Kidney (tissue), 14 donors: Measurements from ENCODE around the gene SUPT4H1. TPM values are rescaled to one million over a fixed set of nuclear protein-coding genes. Genes with fewer than 3 reads are reported as not detected.

Experiments
- DNase-seq, 5 donors: peaks; one replicate each; pipeline ENCODE4 v3.0.0-alpha.2; 2013 to 2020
- FAIRE-seq: peaks from 2 replicates; lab custom pipeline; 2012; peaks lifted over from hg19 to GRCh38; lab: Jason Lieb, UNC
- H3K27ac ChIP-seq, 2 donors: one replicate each; pipeline ENCODE4 v1.7.0; 2013; ENCODE audit warnings: low read depth in 2 of 2, low read length in 2 of 2, inconsistent platforms in 1 of 2
- H3K27me3 ChIP-seq: one replicate; pipeline ENCODE4 v1.7.1; 2013; ENCODE audit warnings: low read length, inconsistent platforms; ENCODE audit not compliant: control insufficient read depth, insufficient read depth
- H3K36me3 ChIP-seq, 3 donors: one replicate each; pipeline versions ENCODE4 v1.7.0 to v1.7.1; 2013; ENCODE audit warnings: low read length in 3 of 3, control low read depth in 1 of 3, inconsistent platforms in 1 of 3; ENCODE audit not compliant: insufficient read depth in 3 of 3, control insufficient read depth in 2 of 3
- H3K4me1 ChIP-seq, 3 donors: one replicate each; pipeline versions ENCODE4 v1.7.0 to v1.7.1; 2013; ENCODE audit warnings: low read length in 3 of 3, inconsistent platforms in 1 of 3, low read depth in 1 of 3; ENCODE audit not compliant: control insufficient read depth in 2 of 3, insufficient read depth in 2 of 3
- H3K4me3 ChIP-seq, 3 donors: one replicate each; pipeline versions ENCODE4 v1.7.0 to v1.8.1; 2013; ENCODE audit warnings: low read length in 3 of 3, control low read depth in 1 of 3, inconsistent platforms in 1 of 3
- H3K9ac ChIP-seq, 3 donors: one replicate each; pipeline versions ENCODE4 v1.7.0 to v1.7.1; 2013; ENCODE audit warnings: low read length in 3 of 3, control low read depth in 1 of 3, inconsistent platforms in 1 of 3
- H3K9me3 ChIP-seq, 3 donors: one replicate each; pipeline versions ENCODE4 v1.7.0 to v1.7.1; 2013; ENCODE audit warnings: low read length in 3 of 3, control low read depth in 1 of 3, inconsistent platforms in 1 of 3; ENCODE audit not compliant: control insufficient read depth in 2 of 3, insufficient read depth in 1 of 3
- intact Hi-C: fragments of 100-400 bp; cut with DNase I; formaldehyde crosslinking; loops from one replicate; pipeline ENCODE4 v1.11.1; 2022
- polyA plus RNA-seq: library from polyadenylated mRNA; stranded (reverse); fragments of 350-450 nt; fragmentation: Illumina TruSeq; extraction: RNeasy Lipid Tissue Mini Kit (QIAGEN cat#74804); gene quantifications from one replicate; pipeline ENCODE4 v1.2.3, GENCODE V29; 2014; ENCODE audit warnings: low read depth, low replicate concordance; ENCODE audit not compliant: insufficient read depth
- total RNA-seq: library from RNA; stranded (reverse); fragmentation: NEBNext Ultra II Directional; extraction: Animal tissue kit (Norgen Biotek cat#: 25700); gene quantifications from one replicate; pipeline ENCODE4 v1.2.1, GENCODE V29; 2021
- TF ChIP-seq, protein P1 (sequence below): IDR thresholded peaks from 3 replicates; pipeline ENCODE4 v1.5.1; 2012; ENCODE audit warnings: mild to moderate bottlenecking, moderate library complexity, borderline replicate concordance; ENCODE audit not compliant: insufficient read depth; ENCODE audit errors: extremely low read depth
- donor health status: control.
- donor health status: control.
- donor health status: control.
- donor health status: control.
- donor health status: control.
- donor health status: DM: yes; HTN: yes; CAD: no.
- donor health status: Normal renal cell carcinoma (clear cell type).

SUPT4H1 gene
- total and polyA plus RNA-seq, 2 donors from 2014 or later: 60.5 to 129 TPM

DNA sequence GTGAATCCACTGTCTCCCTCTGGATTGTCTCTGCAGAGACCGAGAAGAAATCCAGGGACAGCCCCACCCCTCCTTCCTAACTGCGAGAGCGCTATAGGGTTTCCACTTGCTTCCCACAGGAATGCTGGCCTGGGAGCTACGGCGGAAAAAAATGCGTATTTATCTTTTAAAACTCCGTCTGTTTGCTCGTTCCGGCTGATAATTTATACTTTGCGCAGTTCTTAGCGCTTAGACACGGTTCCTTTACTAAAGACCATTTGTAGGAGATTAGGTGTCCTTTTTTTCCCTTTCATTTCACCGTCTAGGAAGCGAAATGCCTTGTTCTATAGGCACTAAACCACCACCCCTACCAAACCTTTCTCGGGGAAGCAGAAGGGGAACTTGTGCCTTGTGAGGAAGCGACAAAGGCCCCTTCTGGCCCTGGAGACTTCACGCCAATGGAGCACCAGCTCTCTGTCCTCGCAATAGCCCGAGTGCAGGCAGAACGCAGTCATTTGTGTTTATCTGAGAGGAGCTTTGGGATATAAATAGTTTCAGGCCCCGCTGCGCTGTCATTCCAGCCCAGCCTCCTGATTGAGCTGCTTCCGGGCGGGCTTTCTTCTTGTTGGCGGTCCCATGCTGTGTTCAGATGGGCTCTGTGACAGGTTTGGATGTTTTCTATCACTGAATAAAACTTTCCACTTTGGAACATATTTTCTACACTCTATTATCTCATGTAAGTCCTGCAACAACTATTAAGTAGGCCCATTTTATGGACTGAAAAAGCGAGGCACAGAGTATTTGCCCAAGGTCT, 791 bp upstream of the SUPT4H1 start:
- intact Hi-C loops: no loop called here
- Histone ChIP-seq H3K36me3 (peaks cover 13 to 26% (median 22%) of the 10 kb centered on the region in 3 donors), H3K27me3 (no peaks in the 10 kb centered on the region), H3K4me1 (peaks cover 0 to 11% (median 9%) of the 10 kb centered on the region in 3 donors), H3K4me3 (peak overlapping the region; percentile 96 to 100 (median 100)), H3K9ac (peak overlapping the region; percentile 91 to 99 (median 93)), H3K9me3 (no peaks in the 10 kb centered on the region), H3K27ac (peak overlapping the region; percentile 79 to 85)
- FAIRE-seq (no peak), DNase-seq (peak in 4 of 5 donors; percentile 45 to 77 (median 67))
- TF ChIP-seq, protein P1, sequence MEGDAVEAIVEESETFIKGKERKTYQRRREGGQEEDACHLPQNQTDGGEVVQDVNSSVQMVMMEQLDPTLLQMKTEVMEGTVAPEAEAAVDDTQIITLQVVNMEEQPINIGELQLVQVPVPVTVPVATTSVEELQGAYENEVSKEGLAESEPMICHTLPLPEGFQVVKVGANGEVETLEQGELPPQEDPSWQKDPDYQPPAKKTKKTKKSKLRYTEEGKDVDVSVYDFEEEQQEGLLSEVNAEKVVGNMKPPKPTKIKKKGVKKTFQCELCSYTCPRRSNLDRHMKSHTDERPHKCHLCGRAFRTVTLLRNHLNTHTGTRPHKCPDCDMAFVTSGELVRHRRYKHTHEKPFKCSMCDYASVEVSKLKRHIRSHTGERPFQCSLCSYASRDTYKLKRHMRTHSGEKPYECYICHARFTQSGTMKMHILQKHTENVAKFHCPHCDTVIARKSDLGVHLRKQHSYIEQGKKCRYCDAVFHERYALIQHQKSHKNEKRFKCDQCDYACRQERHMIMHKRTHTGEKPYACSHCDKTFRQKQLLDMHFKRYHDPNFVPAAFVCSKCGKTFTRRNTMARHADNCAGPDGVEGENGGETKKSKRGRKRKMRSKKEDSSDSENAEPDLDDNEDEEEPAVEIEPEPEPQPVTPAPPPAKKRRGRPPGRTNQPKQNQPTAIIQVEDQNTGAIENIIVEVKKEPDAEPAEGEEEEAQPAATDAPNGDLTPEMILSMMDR: no peak

DNA sequence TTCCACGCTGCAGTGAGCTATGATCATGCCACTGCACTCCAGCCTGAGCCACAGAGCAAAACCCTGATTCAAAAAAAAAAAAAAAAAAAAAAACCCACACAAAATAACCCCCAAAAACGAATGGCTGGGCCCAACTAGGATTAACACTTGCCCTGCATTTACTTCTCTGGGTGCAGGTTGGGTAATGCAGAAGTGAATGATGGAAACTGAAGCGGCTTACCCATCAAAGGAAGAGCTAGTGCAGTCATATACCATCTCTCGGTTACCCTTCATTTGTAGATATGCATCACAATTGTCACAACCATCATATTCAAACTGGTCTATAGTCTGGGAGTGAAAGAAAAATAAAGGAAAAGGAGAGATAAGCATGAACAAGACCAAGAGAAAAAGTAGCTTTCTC, 819 bp downstream of the SUPT4H1 start:
- H3K9ac ChIP-seq: peak overlapping the region; percentile 90 to 99 (median 95)
- no peaks in the 10 kb centered on the region for H3K9me3 ChIP-seq
- DNase-seq (no peak), FAIRE-seq (no peak)
- H3K27ac ChIP-seq: no peak overlapping the region
- intact Hi-C loops: no loop called here
- H3K36me3 ChIP-seq: peaks cover 14 to 36% (median 36%) of the 10 kb centered on the region in 3 donors
- H3K4me1 ChIP-seq: peaks cover 0 to 11% (median 9%) of the 10 kb centered on the region in 3 donors
- peak overlapping the region; percentile 97 to 100 (median 100) for H3K4me3 ChIP-seq
- H3K27me3 ChIP-seq: no peaks in the 10 kb centered on the region
- TF ChIP-seq, protein P1: no peak

DNA sequence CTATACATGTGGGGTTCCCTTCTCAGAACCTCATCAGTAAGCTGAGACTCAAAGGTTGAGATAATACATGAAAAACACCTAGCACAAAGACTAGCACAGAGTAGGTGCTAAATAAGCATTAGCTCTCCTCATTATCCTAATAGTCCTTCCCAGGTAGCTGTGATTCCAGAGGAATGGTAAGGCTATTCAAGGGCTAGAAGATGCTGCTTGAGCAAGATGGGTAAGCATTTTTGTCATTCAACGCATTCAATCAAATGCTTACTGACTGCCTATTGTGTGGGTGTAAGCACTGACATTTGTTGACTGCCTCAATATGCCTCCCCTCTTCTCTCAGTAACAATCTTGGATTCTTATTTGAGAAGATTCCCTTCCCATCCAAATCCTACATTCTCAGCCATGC, 4.0 kb downstream of the SUPT4H1 start:
- H3K4me3 ChIP-seq: no peak overlapping the region
- H3K9me3 ChIP-seq: no peaks in the 10 kb centered on the region
- FAIRE-seq (no peak), DNase-seq (no peak)
- peaks cover 14 to 53% (median 52%) of the 10 kb centered on the region in 3 donors for H3K36me3 ChIP-seq
- intact Hi-C loops: no loop called here
- no peak overlapping the region for H3K9ac ChIP-seq
- H3K4me1 ChIP-seq: peaks cover 0 to 9% (median 9%) of the 10 kb centered on the region in 3 donors
- H3K27ac ChIP-seq: no peak overlapping the region
- TF ChIP-seq, protein P1: no peak
- H3K27me3 ChIP-seq: no peaks in the 10 kb centered on the region
